ENCODE data around the gene OTP. TPM values are rescaled to one million over a fixed set of nuclear protein-coding genes. Genes with fewer than 3 reads are reported as not detected.

Gene OTP
- total and polyA plus RNA-seq, 2 donors (not counting 1 experiment from before 2014, with no cell fraction given): 0.03 TPM; not detected in 1

DNA sequence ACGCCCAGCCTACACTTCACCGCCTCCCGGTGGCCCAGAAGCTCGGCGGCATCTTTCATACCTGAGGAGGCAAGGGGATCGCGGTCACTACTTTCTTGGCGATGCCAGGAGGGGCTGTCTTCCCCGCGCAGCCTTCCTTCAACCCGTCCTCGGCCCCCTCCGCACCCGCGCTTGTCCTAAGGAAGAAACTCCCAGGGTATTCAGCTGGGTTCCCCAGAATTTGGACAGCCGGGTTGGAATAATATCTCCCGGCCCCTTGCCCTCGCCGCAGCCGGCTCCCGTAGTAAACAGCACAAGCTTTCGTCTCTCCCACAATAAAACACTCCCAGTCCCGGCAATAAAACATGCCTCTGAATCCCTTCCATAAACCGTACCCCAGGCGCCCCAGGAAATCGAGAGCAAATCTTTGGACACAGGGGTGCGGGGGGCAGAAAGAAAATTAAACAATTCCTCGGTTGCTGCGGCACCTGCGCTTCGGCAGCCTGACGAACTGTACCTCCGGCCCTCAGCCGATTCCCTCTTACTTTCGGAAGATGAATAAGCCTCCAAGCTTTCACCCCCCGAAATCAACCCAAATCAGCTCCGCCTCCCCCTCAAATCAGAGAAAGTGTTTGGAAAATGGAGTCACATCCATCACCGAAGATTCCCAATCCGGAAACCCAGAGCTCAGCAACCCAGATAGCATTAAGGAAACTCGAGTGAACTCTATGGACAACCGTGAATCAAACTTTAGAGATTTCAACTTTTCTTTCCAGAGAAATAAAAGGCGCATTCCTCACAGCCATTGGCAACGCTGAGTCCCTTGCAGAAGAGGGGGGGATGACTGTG, 1.1 kb downstream of the OTP start:
- H3K79me2 ChIP-seq (ENCODE audit: control insufficient read depth, insufficient read depth, low read length): no peaks in the 10 kb centered on the region
- Mint-ChIP-seq H3K27ac (peak overlapping the region; percentile 46), H3K4me3 (no peak overlapping the region), H3K27me3 (peaks cover 71% of the 10 kb centered on the region), H3K9me3 (ENCODE audit: insufficient read depth) (peaks cover 2% of the 10 kb centered on the region), H3K4me1 (peaks cover 8% of the 10 kb centered on the region)
- no peaks in the 10 kb centered on the region for H3K36me3 ChIP-seq (replicated peaks in 1 of 2; ENCODE audit: control extremely low read depth in 1 of 2, control insufficient read depth in 1 of 2, extremely low read depth in 1 of 2, insufficient read depth in 2 of 2, low read length in 1 of 2)
- POLR2A ChIA-PET: interaction anchor here (0.6 kb wide), 1 partner anchor 416 kb away, joined by 10 read pairs; no protein-coding TSS in a partner anchor
- H2AFZ ChIP-seq (ENCODE audit: insufficient read depth, low read depth, low read length, poor library complexity, severe bottlenecking): no peak overlapping the region
- H3K4me2 ChIP-seq (replicated peaks; ENCODE audit: low read depth, low read length, poor library complexity, severe bottlenecking): no peak overlapping the region
- no peaks in the 10 kb centered on the region for H4K20me1 ChIP-seq (ENCODE audit: control insufficient read depth, insufficient read depth, low read length, poor library complexity, severe bottlenecking)
- intact Hi-C loops (cut with micrococcal nuclease): loop anchor here (5.0 kb wide), 1 partner anchor 140 kb away; the partner anchor contains the start of gene TBCA
- TF ChIP-seq, protein P1, sequence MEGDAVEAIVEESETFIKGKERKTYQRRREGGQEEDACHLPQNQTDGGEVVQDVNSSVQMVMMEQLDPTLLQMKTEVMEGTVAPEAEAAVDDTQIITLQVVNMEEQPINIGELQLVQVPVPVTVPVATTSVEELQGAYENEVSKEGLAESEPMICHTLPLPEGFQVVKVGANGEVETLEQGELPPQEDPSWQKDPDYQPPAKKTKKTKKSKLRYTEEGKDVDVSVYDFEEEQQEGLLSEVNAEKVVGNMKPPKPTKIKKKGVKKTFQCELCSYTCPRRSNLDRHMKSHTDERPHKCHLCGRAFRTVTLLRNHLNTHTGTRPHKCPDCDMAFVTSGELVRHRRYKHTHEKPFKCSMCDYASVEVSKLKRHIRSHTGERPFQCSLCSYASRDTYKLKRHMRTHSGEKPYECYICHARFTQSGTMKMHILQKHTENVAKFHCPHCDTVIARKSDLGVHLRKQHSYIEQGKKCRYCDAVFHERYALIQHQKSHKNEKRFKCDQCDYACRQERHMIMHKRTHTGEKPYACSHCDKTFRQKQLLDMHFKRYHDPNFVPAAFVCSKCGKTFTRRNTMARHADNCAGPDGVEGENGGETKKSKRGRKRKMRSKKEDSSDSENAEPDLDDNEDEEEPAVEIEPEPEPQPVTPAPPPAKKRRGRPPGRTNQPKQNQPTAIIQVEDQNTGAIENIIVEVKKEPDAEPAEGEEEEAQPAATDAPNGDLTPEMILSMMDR (IDR thresholded peaks at IDR 0.05): no peak
- no peak for TF ChIP-seq EZH2 (IDR thresholded peaks at IDR 0.05; ENCODE audit: borderline replicate concordance, insufficient read depth, low read depth, low read length, poor library complexity, severe bottlenecking)
- H3K4me3 ChIP-seq (ENCODE audit: control extremely low read depth in 1 of 5, extremely low read depth in 1 of 5, insufficient read depth in 1 of 5, low read depth in 2 of 5, low read length in 4 of 5): no peak overlapping the region
- peak; percentile 38 for DNase-seq
- H3K4me1 ChIP-seq (ENCODE audit: control insufficient read depth in 2 of 2, insufficient read depth in 2 of 2, low read length in 2 of 2): peaks cover 23 to 62% of the 10 kb centered on the region in 2 donors
- peaks cover 0 to 96% (median 92%) of the 10 kb centered on the region in 4 experiments for H3K27me3 ChIP-seq (replicated peaks in 1 of 4; ENCODE audit: control extremely low read depth in 1 of 4, control insufficient read depth in 3 of 4, insufficient read depth in 4 of 4, low read length in 3 of 4)
- no peak for ATAC-seq (ENCODE audit: low read depth)
- H3K9ac ChIP-seq (ENCODE audit: low read length): no peak overlapping the region
- peaks cover 3 to 66% (median 52%) of the 10 kb centered on the region in 3 donors for H3K9me3 ChIP-seq (ENCODE audit: control extremely low read depth in 1 of 3, control insufficient read depth in 2 of 3, insufficient read depth in 1 of 3, low read length in 2 of 3)
- CTCF ChIA-PET: interaction anchor here (1.6 kb wide), 1 partner anchor 9 kb away, joined by 4 read pairs; no protein-coding TSS in a partner anchor
- WGBS (ENCODE audit: insufficient coverage): 14% methylated on average over 36 of the region's 43 CpGs
- no peak overlapping the region for H3K27ac ChIP-seq (ENCODE audit: low read length in 2 of 2)
